ENCODE data around the gene METRNL. TPM values are rescaled to one million over a fixed set of nuclear protein-coding genes. Genes with fewer than 3 reads are reported as not detected.

Gene METRNL
- total RNA-seq, 1 experiment from 2014 or later, result 33.8 TPM

DNA sequence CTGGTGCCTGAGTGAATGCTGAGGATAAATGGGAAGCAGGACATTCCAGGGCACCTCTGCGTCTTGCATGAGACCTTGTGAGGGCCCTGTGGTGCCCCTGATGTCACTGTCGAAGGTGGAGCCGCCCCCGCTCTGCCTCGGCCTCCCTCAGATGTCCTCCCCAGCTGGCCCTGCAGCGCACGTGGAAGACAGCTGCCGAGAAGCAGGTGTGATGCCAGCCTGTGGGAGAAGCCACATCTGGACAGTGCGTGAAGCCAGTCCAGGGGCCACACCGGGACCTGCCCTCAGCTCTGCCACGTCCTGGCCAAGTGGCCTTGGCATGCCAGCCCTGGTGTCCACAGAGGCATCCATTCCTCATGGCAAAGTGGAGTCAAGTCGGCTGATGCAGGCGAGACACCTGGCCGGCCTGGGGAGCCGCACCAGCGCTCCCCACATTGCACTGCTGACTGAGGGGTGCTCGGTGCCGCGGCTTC is 21.6 kb upstream of the METRNL start:
- Mint-ChIP-seq H3K27ac (ENCODE audit: unreplicated experiment) (peak overlapping the region; percentile 73), H3K9me3 (ENCODE audit: unreplicated experiment) (no peaks in the 10 kb centered on the region), H3K4me3 (ENCODE audit: unreplicated experiment) (no peak overlapping the region), H3K27me3 (ENCODE audit: insufficient read depth, unreplicated experiment) (no peaks in the 10 kb centered on the region), H3K4me1 (ENCODE audit: low read depth, unreplicated experiment) (no peaks in the 10 kb centered on the region), H3K36me3 (ENCODE audit: insufficient read depth, unreplicated experiment) (no peaks in the 10 kb centered on the region)
- Histone ChIP-seq H3K27me3 (replicated peaks; ENCODE audit: control insufficient read depth, insufficient read depth, low read length) (no peaks in the 10 kb centered on the region; the same call in 1 of the 2 replicates), H3K4me3 (ENCODE audit: low read depth, low read length) (no peak overlapping the region), H3K9me3 (no peaks in the 10 kb centered on the region), H3K36me3 (ENCODE audit: control insufficient read depth, insufficient read depth, low read length) (no peaks in the 10 kb centered on the region), H3K4me1 (no peaks in the 10 kb centered on the region)
- no TSS peak for BruUV-seq (replicated peaks)
- intact Hi-C loops (cut with micrococcal nuclease; ENCODE audit: unreplicated experiment), result no loop called here
- POLR2A ChIA-PET, result no interaction called here
- DNase-seq, result no peak
- CTCF ChIA-PET, result no interaction called here
- TF ChIP-seq CTCF (IDR thresholded peaks at IDR 0.05; ENCODE audit: insufficient read depth in 1 of 2, low read depth in 1 of 2, low read length in 1 of 2, severe bottlenecking in 1 of 2, unreplicated experiment in 1 of 2), result no peak

- no TSS peak for BruUV-seq (replicated peaks)
- no peaks in the 10 kb centered on the region for H3K4me1 ChIP-seq
- no peaks in the 10 kb centered on the region for H3K36me3 ChIP-seq (ENCODE audit: control insufficient read depth, insufficient read depth, low read length)
- intact Hi-C loops (cut with micrococcal nuclease; ENCODE audit: unreplicated experiment), result no loop called here
- no peak for DNase-seq
- no peaks in the 10 kb centered on the region for H3K9me3 Mint-ChIP-seq (ENCODE audit: unreplicated experiment)
- no peak overlapping the region for H3K27ac Mint-ChIP-seq (ENCODE audit: unreplicated experiment)
- no peaks in the 10 kb centered on the region for H3K36me3 Mint-ChIP-seq (ENCODE audit: insufficient read depth, unreplicated experiment)
- H3K4me1 Mint-ChIP-seq (ENCODE audit: low read depth, unreplicated experiment), result no peaks in the 10 kb centered on the region
- no peaks in the 10 kb centered on the region for H3K27me3 Mint-ChIP-seq (ENCODE audit: insufficient read depth, unreplicated experiment)
- ChIA-PET POLR2A (no interaction called here), CTCF (no interaction called here)
- no peaks in the 10 kb centered on the region; the same call in 1 of the 2 replicates for H3K27me3 ChIP-seq (replicated peaks; ENCODE audit: control insufficient read depth, insufficient read depth, low read length)
- no peak overlapping the region for H3K4me3 Mint-ChIP-seq (ENCODE audit: unreplicated experiment)
- no peaks in the 10 kb centered on the region for H3K9me3 ChIP-seq
- no peak for TF ChIP-seq CTCF (IDR thresholded peaks at IDR 0.05; ENCODE audit: insufficient read depth in 1 of 2, low read depth in 1 of 2, low read length in 1 of 2, severe bottlenecking in 1 of 2, unreplicated experiment in 1 of 2)
- H3K4me3 ChIP-seq (ENCODE audit: low read depth, low read length), result no peak overlapping the region
These were observed 21.1 kb upstream of the METRNL start for GRCh38 chr17:83058266-83058798.

GRCh38 chr17:83061586-83061985 is 17.8 kb upstream of the METRNL start:
- no peaks in the 10 kb centered on the region for H3K27me3 Mint-ChIP-seq (ENCODE audit: insufficient read depth, unreplicated experiment)
- no peaks in the 10 kb centered on the region for H3K9me3 Mint-ChIP-seq (ENCODE audit: unreplicated experiment)
- no peaks in the 10 kb centered on the region for H3K36me3 ChIP-seq (ENCODE audit: control insufficient read depth, insufficient read depth, low read length)
- no peaks in the 10 kb centered on the region; the same call in 1 of the 2 replicates for H3K27me3 ChIP-seq (replicated peaks; ENCODE audit: control insufficient read depth, insufficient read depth, low read length)
- BruUV-seq (replicated peaks), result no TSS peak
- no peak for TF ChIP-seq CTCF (IDR thresholded peaks at IDR 0.05; ENCODE audit: insufficient read depth in 1 of 2, low read depth in 1 of 2, low read length in 1 of 2, severe bottlenecking in 1 of 2, unreplicated experiment in 1 of 2)
- no peaks in the 10 kb centered on the region for H3K36me3 Mint-ChIP-seq (ENCODE audit: insufficient read depth, unreplicated experiment)
- H3K4me1 ChIP-seq, result peaks cover 6% of the 10 kb centered on the region; the same call in 1 of the 2 replicates
- no peak overlapping the region for H3K4me3 ChIP-seq (ENCODE audit: low read depth, low read length)
- H3K4me1 Mint-ChIP-seq (ENCODE audit: low read depth, unreplicated experiment), result no peaks in the 10 kb centered on the region
- intact Hi-C loops (cut with micrococcal nuclease; ENCODE audit: unreplicated experiment), result no loop called here
- H3K9me3 ChIP-seq, result no peaks in the 10 kb centered on the region
- peak in 1 of 2 experiments; percentile 7 for DNase-seq
- H3K27ac Mint-ChIP-seq (ENCODE audit: unreplicated experiment), result no peak overlapping the region
- CTCF ChIA-PET, result no interaction called here
- POLR2A ChIA-PET, result no interaction called here
- H3K4me3 Mint-ChIP-seq (ENCODE audit: unreplicated experiment), result no peak overlapping the region

Measured in Caco-2 (cell line).